Measurements from ENCODE around the gene PGRMC1. TPM values are rescaled to one million over a fixed set of nuclear protein-coding genes. Genes with fewer than 3 reads are reported as not detected.

The PGRMC1 gene
- total RNA-seq, 1 experiment from 2014 or later: 253 TPM

- Histone ChIP-seq H3K27ac (ENCODE audit: low read length) (no peak overlapping the region), H3K9me2 (replicated peaks; ENCODE audit: low read length) (no peaks in the 10 kb centered on the region), H4K20me1 (ENCODE audit: low read length) (no peaks in the 10 kb centered on the region), H3K36me3 (ENCODE audit: low read depth, low read length) (no peaks in the 10 kb centered on the region), H3K79me2 (ENCODE audit: low read length) (no peaks in the 10 kb centered on the region), H3K4me1 (ENCODE audit: insufficient read depth, low read length) (no peaks in the 10 kb centered on the region), H2AFZ (ENCODE audit: low read length) (no peak overlapping the region), H3F3A (ENCODE audit: low read length, unreplicated experiment) (no peaks in the 10 kb centered on the region), H3K4me3 (ENCODE audit: low read length) (no peak overlapping the region), H3K9ac (ENCODE audit: low read length) (no peak overlapping the region), H3K4me2 (ENCODE audit: low read length) (no peak overlapping the region), H3K9me3 (ENCODE audit: low read length) (no peaks in the 10 kb centered on the region), H3K27me3 (ENCODE audit: low read length) (0 out of 2 replicates have a peak, but pooled peaks cover 5% of the 10 kb centered on the region)
- POLR2A ChIA-PET (ENCODE audit: unreplicated experiment): no interaction called here
- no peak for DNase-seq
- TF ChIP-seq EZH2phosphoT487 (IDR thresholded peaks at IDR 0.05; ENCODE audit: borderline replicate concordance, low read length): no peak
- TF ChIP-seq EZH2 (IDR thresholded peaks at IDR 0.05; ENCODE audit: low read length, unreplicated experiment): no peak
- TF ChIP-seq CTCF (conservative IDR thresholded peaks at IDR 0.05; ENCODE audit: low read depth, low read length): no peak
- intact Hi-C loops (cut with micrococcal nuclease): no loop called here
- ATAC-seq: no peak
- BruUV-seq (replicated peaks): no TSS peak
- CTCF ChIA-PET: no interaction called here
Observed at GRCh38 chrX:119190831-119191230, 45.3 kb upstream of the PGRMC1 start.

GRCh38 chrX:119194621-119195020 lies 41.5 kb upstream of the PGRMC1 start:
- TF ChIP-seq CTCF (conservative IDR thresholded peaks at IDR 0.05; ENCODE audit: low read depth, low read length) (peak; percentile 54), EZH2phosphoT487 (IDR thresholded peaks at IDR 0.05; ENCODE audit: borderline replicate concordance, low read length) (no peak), EZH2 (IDR thresholded peaks at IDR 0.05; ENCODE audit: low read length, unreplicated experiment) (no peak)
- no peaks in the 10 kb centered on the region for H3K4me1 ChIP-seq (ENCODE audit: insufficient read depth, low read length)
- H3K36me3 ChIP-seq (ENCODE audit: low read depth, low read length): no peaks in the 10 kb centered on the region
- no peak overlapping the region for H2AFZ ChIP-seq (ENCODE audit: low read length)
- no peak overlapping the region for H3K4me3 ChIP-seq (ENCODE audit: low read length)
- no peaks in the 10 kb centered on the region for H3K9me2 ChIP-seq (replicated peaks; ENCODE audit: low read length)
- no peaks in the 10 kb centered on the region for H3F3A ChIP-seq (ENCODE audit: low read length, unreplicated experiment)
- H3K9ac ChIP-seq (ENCODE audit: low read length): no peak overlapping the region
- ChIA-PET CTCF (no interaction called here), POLR2A (ENCODE audit: unreplicated experiment) (no interaction called here)
- ATAC-seq (no peak), DNase-seq (peak; percentile 32)
- no peaks in the 10 kb centered on the region for H3K9me3 ChIP-seq (ENCODE audit: low read length)
- no TSS peak for BruUV-seq (replicated peaks)
- no peak overlapping the region for H3K4me2 ChIP-seq (ENCODE audit: low read length)
- no peaks in the 10 kb centered on the region for H3K79me2 ChIP-seq (ENCODE audit: low read length)
- H3K27me3 ChIP-seq (ENCODE audit: low read length): 0 out of 2 replicates have a peak, but pooled peaks cover 5% of the 10 kb centered on the region
- no peaks in the 10 kb centered on the region for H4K20me1 ChIP-seq (ENCODE audit: low read length)
- intact Hi-C loops (cut with micrococcal nuclease): loop anchor here (1.0 kb wide), 1 partner anchor 49 kb away; no protein-coding TSS in a partner anchor
- H3K27ac ChIP-seq (ENCODE audit: low read length): no peak overlapping the region

GRCh38 chrX:119201570-119201969 lies 34.5 kb upstream of the PGRMC1 start:
- no peak overlapping the region for H3K9ac ChIP-seq (ENCODE audit: low read length)
- H3K27ac ChIP-seq (ENCODE audit: low read length): no peak overlapping the region
- peaks cover 5% of the 10 kb centered on the region; the same call in 1 of the 2 replicates for H3K4me1 ChIP-seq (ENCODE audit: insufficient read depth, low read length)
- H2AFZ ChIP-seq (ENCODE audit: low read length): no peak overlapping the region
- ChIA-PET CTCF (no interaction called here), POLR2A (ENCODE audit: unreplicated experiment) (no interaction called here)
- TF ChIP-seq EZH2phosphoT487 (IDR thresholded peaks at IDR 0.05; ENCODE audit: borderline replicate concordance, low read length) (no peak), EZH2 (IDR thresholded peaks at IDR 0.05; ENCODE audit: low read length, unreplicated experiment) (no peak), CTCF (conservative IDR thresholded peaks at IDR 0.05; ENCODE audit: low read depth, low read length) (no peak)
- no TSS peak for BruUV-seq (replicated peaks)
- no peaks in the 10 kb centered on the region for H3K9me2 ChIP-seq (replicated peaks; ENCODE audit: low read length)
- ATAC-seq (peak; percentile 51; the same call in 1 of the 2 replicates), DNase-seq (peak; percentile 32)
- no peaks in the 10 kb centered on the region for H3K27me3 ChIP-seq (ENCODE audit: low read length)
- no peaks in the 10 kb centered on the region for H3K9me3 ChIP-seq (ENCODE audit: low read length)
- H3K4me3 ChIP-seq (ENCODE audit: low read length): no peak overlapping the region
- H4K20me1 ChIP-seq (ENCODE audit: low read length): no peaks in the 10 kb centered on the region
- H3K79me2 ChIP-seq (ENCODE audit: low read length): no peaks in the 10 kb centered on the region
- intact Hi-C loops (cut with micrococcal nuclease): no loop called here
- no peak overlapping the region for H3K4me2 ChIP-seq (ENCODE audit: low read length)
- H3K36me3 ChIP-seq (ENCODE audit: low read depth, low read length): no peaks in the 10 kb centered on the region
- H3F3A ChIP-seq (ENCODE audit: low read length, unreplicated experiment): no peaks in the 10 kb centered on the region

All from PC-3 (cell line).